ENCODE results near the gene C4A.
"Not testable (repeated sequence)": the region's sequence is repeated elsewhere in the genome, so short reads cannot be mapped to it uniquely, and the experiment has no call there.

The C4A gene

GRCh38 chr6:31961616-31962015, 20.2 kb upstream of the C4A start:
- no peak for DNase-seq

- DNase-seq: no peak
Observed at GRCh38 chr6:31963921-31964320, 17.9 kb upstream of the C4A start.

- DNase-seq: no peak
Observed at GRCh38 chr6:31965700-31966099, 16.2 kb upstream of the C4A start.

- no peak for DNase-seq
Observed at GRCh38 chr6:31966506-31966905, 15.4 kb upstream of the C4A start.

GRCh38 chr6:31966997-31967925, 14.6 kb upstream of the C4A start:
- no peak for DNase-seq

DNA sequence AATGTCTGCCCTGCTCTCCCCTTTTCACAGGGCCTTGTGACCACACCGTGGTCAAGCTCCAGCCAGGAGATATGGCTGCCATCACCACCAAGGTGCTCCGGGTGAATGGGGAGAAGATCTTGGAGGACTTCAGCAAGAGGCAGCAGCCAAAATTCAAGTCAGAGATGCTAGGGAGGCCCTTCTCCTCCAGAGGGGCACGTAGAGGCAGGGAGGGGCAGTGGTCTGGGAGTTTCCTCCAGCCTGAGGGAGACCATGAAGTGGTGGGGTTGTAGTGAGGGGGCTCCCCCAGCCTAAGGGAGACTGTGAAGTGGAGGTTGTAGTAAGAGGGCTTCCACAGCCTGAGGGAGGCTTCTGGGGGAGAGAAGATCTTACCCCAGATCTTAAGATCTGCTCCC, 13.9 kb upstream of the C4A start:
- DNase-seq: no peak

DNA sequence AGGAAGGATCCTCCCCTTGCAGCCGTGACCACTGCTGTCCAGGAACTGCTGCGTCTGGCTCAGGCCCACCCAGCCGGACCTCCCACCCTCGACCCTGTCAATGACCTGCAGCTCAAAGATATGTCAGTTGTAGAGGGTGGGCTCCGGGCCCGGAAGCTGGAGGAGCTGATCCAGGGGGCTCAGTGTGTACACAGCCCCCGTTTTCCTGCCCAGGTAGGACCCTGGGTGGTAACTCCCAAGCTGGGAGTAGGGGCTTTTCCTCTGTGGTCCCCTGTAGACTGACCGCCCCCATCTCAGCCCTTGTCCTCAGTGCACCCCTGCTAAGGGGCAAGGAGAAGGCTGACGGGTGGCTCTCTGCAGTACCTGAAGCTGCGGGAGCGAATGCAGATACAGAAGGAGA, 13.5 kb upstream of the C4A start:
- no peak for DNase-seq

GRCh38 chr6:31968791-31969711, 12.8 kb upstream of the C4A start:
- no peak for DNase-seq

DNA sequence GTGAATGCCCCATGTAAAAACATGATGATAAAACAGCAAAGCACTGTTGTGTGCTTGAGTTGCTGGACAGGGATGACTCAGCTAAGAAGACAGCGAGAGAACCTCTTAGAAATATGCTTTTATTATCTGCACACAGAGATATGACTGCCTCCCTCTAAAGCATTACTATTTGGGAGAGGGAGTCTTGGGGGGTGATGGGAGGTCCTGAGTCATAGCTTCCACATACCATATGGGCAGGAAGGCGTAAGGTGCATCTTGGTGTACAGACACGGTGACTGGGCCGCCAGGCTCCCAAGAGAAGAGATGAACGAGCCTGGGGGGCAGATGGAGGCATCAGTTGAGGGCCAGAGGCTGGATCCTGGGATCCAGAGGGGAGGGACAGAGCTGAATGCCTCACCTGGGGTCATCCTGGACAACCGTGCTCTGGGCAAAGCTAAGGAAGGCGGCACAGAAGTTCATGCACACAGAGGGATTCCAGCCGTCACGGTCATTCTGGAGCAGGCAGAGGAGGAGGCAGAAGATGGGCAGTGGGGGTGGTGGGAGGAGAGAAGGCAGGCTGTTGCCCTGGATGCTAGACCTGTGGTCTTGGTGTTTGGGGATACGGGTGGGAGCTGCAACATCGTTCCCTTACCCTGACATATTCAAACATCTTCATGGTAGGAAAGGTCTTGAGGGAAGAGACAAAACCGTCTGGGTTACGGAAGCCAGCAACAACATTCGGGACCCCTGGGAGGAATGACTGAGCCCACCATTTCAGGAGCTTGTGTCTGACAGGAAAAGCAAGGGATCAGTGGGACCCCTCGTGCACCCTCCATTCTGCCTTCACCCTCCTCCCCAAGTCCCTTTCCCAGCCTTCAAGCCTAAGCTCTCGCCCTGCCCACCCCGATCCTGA, 11.9 kb upstream of the C4A start:
- no peak for DNase-seq

DNA sequence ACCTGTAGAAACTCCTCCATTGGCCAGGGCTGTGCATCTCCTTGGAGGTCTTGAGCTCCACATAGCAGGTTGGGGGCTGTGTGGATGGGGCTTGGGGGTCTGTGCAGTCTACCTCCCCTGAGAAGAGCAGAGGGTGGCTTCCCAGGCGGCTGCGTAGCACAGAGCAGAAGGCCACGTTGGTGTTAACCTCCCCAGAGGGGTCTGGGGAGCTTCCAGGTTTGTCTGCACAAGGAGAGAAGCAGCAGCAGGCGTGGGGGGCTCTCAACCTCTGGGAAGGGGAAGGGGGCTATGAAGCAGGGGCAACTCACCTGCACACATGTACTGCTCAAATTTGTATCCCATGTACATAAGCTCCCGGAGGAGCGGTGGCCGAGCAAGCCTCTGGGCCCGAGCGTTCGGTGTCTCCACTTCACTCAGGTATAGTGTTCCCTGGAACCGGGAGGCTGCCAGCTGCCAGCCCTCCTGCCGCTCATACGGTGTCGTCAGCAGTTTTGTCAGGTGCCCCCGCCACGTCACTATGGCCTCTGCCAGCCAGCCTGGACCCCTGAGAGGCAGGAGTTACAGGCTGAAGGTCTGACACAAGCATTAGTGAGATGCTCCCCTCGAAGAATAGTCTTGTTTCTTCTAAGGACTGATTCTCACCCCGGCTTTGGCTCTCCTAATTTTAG, 11.1 kb upstream of the C4A start:
- DNase-seq: no peak

GRCh38 chr6:31971279-31971992, 10.4 kb upstream of the C4A start:
- DNase-seq: no peak

GRCh38 chr6:31971993-31972708, 9.7 kb upstream of the C4A start, which contains the start of gene DXO:
Gene DXO, minus strand, starts transcription at chr6:31972138. Its CDS starts 463 bp downstream, at chr6:31971675.
- DNase-seq: peak; percentile 99

- peak; percentile 31 for DNase-seq
Observed at GRCh38 chr6:31972709-31973350, 9.0 kb upstream of the C4A start.

DNA sequence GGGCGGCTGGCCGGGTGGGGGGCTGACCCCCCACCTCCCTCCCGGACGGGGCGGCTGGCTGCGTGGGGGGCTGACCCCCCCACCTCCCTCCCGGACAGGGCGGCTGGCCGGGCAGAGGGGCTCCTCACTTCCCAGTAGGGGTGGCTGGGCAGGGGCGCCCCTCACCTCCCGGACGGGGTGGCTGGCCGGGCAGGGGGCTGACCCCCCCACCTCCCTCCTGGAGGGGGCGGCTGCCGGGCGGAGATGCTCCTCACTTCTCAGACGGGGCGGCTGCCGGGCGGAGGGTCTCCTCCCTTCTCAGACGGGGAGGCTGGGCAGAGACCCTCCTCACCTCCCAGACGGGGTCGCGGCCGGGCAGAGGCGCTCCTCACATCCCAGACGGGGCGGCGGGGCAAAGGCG, 5.8 kb upstream of the C4A start:
- not testable (repeated sequence) for DNase-seq

GRCh38 chr6:31977816-31978431, 3.9 kb upstream of the C4A start:
- no peak for DNase-seq

GRCh38 chr6:31978831-31979230, 3.0 kb upstream of the C4A start:
- DNase-seq: no peak

DNA sequence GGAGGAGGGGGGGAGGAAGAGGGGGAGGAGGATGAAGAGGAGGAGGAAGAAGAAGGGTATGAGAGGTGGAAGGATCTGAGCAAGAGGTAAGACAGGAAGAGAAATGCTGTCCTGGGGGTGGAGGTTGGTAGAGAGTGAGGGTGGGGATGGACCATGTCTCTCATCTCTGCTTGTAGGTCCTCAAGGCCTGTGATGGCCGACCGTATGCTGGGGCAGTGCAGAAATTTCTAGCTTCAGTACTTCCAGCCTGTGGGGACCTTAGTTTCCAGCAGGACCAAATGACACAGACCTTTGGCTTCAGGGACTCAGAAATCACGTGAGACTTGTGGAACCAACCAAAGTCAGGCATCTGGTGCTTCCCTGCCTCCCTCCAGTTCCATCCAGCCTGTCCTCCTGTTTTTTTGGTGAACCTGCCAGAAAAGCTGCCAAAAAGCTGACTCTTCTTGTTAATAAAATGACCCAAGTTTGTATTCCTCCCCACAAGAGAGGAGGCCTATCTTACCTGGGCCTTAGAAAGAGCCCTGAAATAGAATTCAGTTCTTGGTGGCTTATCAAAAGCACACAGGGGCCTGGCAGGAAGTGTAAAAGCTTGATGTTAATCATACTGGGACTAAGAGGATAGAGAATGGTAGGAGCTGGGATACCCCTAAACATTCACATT, 2.5 kb upstream of the C4A start:
- no peak for DNase-seq

DNA sequence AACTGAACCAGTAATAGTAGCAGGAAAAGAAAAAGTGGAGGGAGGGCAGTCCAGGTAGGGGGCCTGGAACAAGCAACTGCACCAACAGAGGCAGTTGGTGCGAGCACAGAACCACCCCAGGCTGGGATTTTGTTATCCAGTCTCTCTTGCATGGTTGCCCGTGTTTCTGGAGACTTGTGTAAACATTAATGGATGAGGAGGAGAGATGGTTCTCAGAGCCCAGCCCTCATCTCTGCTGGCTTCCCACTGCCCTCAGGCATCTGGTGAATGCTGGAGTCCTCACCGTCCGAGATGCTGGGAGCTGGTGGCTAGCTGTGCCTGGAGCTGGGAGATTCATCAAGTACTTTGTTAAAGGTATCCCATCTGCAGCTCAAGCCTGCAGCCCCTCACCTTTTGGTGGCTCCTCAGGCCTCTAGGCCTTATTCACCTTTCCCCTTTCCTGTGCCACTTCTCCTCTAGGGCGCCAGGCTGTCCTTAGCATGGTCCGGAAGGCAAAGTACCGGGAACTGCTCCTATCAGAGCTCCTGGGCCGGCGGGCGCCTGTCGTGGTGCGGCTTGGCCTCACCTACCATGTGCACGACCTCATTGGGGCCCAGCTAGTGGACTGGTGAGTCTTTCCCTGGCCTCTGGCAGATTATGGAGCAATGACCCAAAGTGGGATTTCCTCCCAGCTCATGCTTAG, 1.5 kb upstream of the C4A start:
- DNase-seq: not testable (repeated sequence)
